ENCODE measurements around the gene TACR2.

TACR2 gene

GRCh38 chr10:69360485-69361302 lies 56.0 kb downstream of the TACR2 start:
- TF ChIP-seq CTCF (IDR thresholded peaks at IDR 0.05; ENCODE audit: low read depth, low read length) = no peak
- peak; percentile 89 to 94 for DNase-seq (ENCODE audit: low read depth in 2 of 2)
- no peak overlapping the region for H3K4me3 ChIP-seq (replicated peaks in 1 of 2; ENCODE audit: low read depth in 2 of 2, low read length in 2 of 2)

GRCh38 chr10:69359594-69359993 lies 57.1 kb downstream of the TACR2 start:
- H3K4me3 ChIP-seq (replicated peaks in 1 of 2; ENCODE audit: low read depth in 2 of 2, low read length in 2 of 2) = no peak overlapping the region
- DNase-seq (ENCODE audit: low read depth in 2 of 2) = no peak
- TF ChIP-seq CTCF (IDR thresholded peaks at IDR 0.05; ENCODE audit: low read depth, low read length) = no peak

- TF ChIP-seq CTCF (IDR thresholded peaks at IDR 0.05; ENCODE audit: low read depth, low read length) = no peak
- DNase-seq (ENCODE audit: low read depth in 2 of 2) = peak; percentile 58 to 65
- no peak overlapping the region for H3K4me3 ChIP-seq (replicated peaks in 1 of 2; ENCODE audit: low read depth in 2 of 2, low read length in 2 of 2)
These were observed 57.6 kb downstream of the TACR2 start for GRCh38 chr10:69359148-69359547.

- TF ChIP-seq CTCF (IDR thresholded peaks at IDR 0.05; ENCODE audit: low read depth, low read length) = no peak
- DNase-seq (ENCODE audit: low read depth in 2 of 2) = no peak
- no peak overlapping the region for H3K4me3 ChIP-seq (replicated peaks in 1 of 2; ENCODE audit: low read depth in 2 of 2, low read length in 2 of 2)
These were observed 58.4 kb downstream of the TACR2 start for GRCh38 chr10:69358148-69358795.

GRCh38 chr10:69356187-69356586 lies 60.5 kb downstream of the TACR2 start:
- no peak for TF ChIP-seq CTCF (IDR thresholded peaks at IDR 0.05; ENCODE audit: low read depth, low read length)
- no peak overlapping the region for H3K4me3 ChIP-seq (replicated peaks in 1 of 2; ENCODE audit: low read depth in 2 of 2, low read length in 2 of 2)
- DNase-seq (ENCODE audit: low read depth in 2 of 2) = no peak

GRCh38 chr10:69353977-69354635 lies 62.6 kb downstream of the TACR2 start:
- TF ChIP-seq CTCF (IDR thresholded peaks at IDR 0.05; ENCODE audit: low read depth, low read length) = no peak
- no peak for DNase-seq (ENCODE audit: low read depth in 2 of 2)

More at GRCh38 chr10:69353977-69354635, 62.6 kb downstream of the TACR2 start:
- no peak overlapping the region for H3K4me3 ChIP-seq (replicated peaks in 1 of 2; ENCODE audit: low read depth in 2 of 2, low read length in 2 of 2)

Data from cardiac fibroblast (primary cell).